Activated CD4-positive, alpha-beta T cell treated with anti-CD3 and anti-CD28 coated beads for 36 hours (primary cell): Measurements from ENCODE around the gene PTPRT. TPM values are rescaled to one million over a fixed set of nuclear protein-coding genes. Genes with fewer than 3 reads are reported as not detected.

ENCODE experiments used
- ATAC-seq: fragments of 200-7000 bp; cut with Tn5 transposase; one replicate; pipeline ENCODE4 v1.10.0; 2021; ENCODE audit warnings: mild to moderate bottlenecking, moderate library complexity
- CTCF ChIA-PET: fragments of 350-600 bp; sonication (Branson Sonifier 250); formaldehyde crosslinking; loops from one replicate; lab custom pipeline; 2021; ENCODE audit warnings: antibody characterized with exemption; lab: Charles Lee
- POLR2A ChIA-PET: fragments of 350-600 bp; sonication (Branson Sonifier 250); formaldehyde crosslinking; loops from one replicate; lab custom pipeline; 2021; ENCODE audit warnings: antibody characterized with exemption, inconsistent platforms; lab: Charles Lee
- DNase-seq: peaks from one replicate; pipeline ENCODE4 v3.0.0-alpha.2; 2020
- H3K27ac Mint-ChIP-seq: one replicate; pipeline ENCODE4 v1.8.0; 2021; ENCODE audit warnings: mixed read lengths
- H3K27me3 Mint-ChIP-seq: one replicate; pipeline ENCODE4 v1.8.0; 2021; ENCODE audit warnings: mixed read lengths
- H3K36me3 Mint-ChIP-seq: one replicate; pipeline ENCODE4 v1.8.0; 2021; ENCODE audit warnings: low read depth, mixed read lengths
- H3K4me1 Mint-ChIP-seq: one replicate; pipeline ENCODE4 v1.8.0; 2021; ENCODE audit warnings: mixed read lengths
- H3K4me3 Mint-ChIP-seq: one replicate; pipeline ENCODE4 v1.8.0; 2021; ENCODE audit warnings: mild to moderate bottlenecking, moderate library complexity, mixed read lengths
- H3K9me3 Mint-ChIP-seq: one replicate; pipeline ENCODE4 v1.8.0; 2021; ENCODE audit warnings: low read depth, mixed read lengths
- intact Hi-C, 2 experiments: fragments of 100-400 bp; cut with DNase I in 1 of 2; cut with micrococcal nuclease in 1 of 2; formaldehyde crosslinking; loops; one replicate each; pipeline versions ENCODE4 v1.14.2 to v1.15.1; 2022 to 2024; cut with DNase I, micrococcal nuclease
- total RNA-seq, 2 experiments: library from RNA; stranded (reverse); gene quantifications; one replicate each; pipeline ENCODE4 v1.2.3, GENCODE V29; 2021

Gene PTPRT
- total RNA-seq, 2 experiments from 2014 or later: not detected

DNA sequence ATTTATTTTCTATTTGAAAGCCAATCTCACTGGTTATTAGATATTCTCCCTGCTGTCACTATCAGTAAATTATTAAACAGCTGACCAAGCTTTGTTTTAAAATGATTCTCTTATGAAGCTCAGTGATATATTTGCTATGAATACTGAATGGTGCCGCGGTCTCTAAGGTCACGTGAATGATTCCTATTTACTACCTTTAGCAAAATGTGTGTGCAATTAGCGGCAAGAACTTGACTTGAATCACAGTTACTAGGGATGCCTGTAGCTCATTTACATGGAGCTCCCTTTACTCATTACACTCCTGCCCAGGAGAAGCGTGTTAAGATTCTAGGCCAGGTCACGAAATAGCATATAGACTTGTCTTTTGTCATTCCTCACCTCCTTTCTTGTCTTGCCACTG, 12.4 kb upstream of the PTPRT start:
- no peaks in the 10 kb centered on the region for H3K4me1 Mint-ChIP-seq
- POLR2A ChIA-PET: no interaction called here
- peaks cover under 1% of the 10 kb centered on the region for H3K27me3 Mint-ChIP-seq
- DNase-seq: no peak
- intact Hi-C loops: no loop called here
- no peaks in the 10 kb centered on the region for H3K36me3 Mint-ChIP-seq
- no peak overlapping the region for H3K27ac Mint-ChIP-seq
- no peak overlapping the region for H3K4me3 Mint-ChIP-seq
- ATAC-seq: no peak
- H3K9me3 Mint-ChIP-seq: peaks cover 2% of the 10 kb centered on the region
- CTCF ChIA-PET: interaction anchor here (0.6 to 1.9 kb wide), 3 partner anchors 15 to 103 kb away, joined by 3 to 5 read pairs (median 3); no protein-coding TSS in a partner anchor

GRCh38 chr20:43198607-43199006, 8.9 kb upstream of the PTPRT start:
- DNase-seq (no peak), ATAC-seq (no peak)
- Mint-ChIP-seq H3K4me3 (no peak overlapping the region), H3K27me3 (peaks cover 3% of the 10 kb centered on the region), H3K4me1 (no peaks in the 10 kb centered on the region), H3K9me3 (no peaks in the 10 kb centered on the region), H3K36me3 (no peaks in the 10 kb centered on the region), H3K27ac (no peak overlapping the region)
- ChIA-PET POLR2A (no interaction called here), CTCF (interaction anchor here (0.6 kb wide), 1 partner anchor 29 kb away, joined by 4 read pairs; no protein-coding TSS in a partner anchor)
- intact Hi-C loops: no loop called here

DNA sequence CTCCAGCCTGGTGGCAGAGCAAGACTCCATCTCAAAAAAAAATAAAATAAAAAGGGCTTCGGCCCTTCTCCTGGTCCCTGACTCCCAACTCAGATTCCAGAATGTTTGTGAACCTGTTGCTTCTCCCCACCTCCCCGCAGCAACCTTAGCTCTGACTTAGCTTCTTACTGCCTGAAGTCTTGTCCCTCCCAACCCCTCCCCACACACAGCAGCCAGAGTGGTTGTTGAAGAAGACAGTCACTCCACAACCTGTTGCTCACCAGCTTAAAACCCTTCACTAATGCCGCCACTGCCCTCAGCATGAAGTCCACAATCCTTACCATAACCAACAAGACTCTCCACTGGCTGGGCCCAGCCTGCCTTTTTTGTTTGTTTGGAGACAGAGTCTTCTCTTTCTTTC, 6.5 kb upstream of the PTPRT start:
- no peak overlapping the region for H3K27ac Mint-ChIP-seq
- ATAC-seq (no peak), DNase-seq (no peak)
- peaks cover 11% of the 10 kb centered on the region for H3K27me3 Mint-ChIP-seq
- no peaks in the 10 kb centered on the region for H3K4me1 Mint-ChIP-seq
- POLR2A ChIA-PET: no interaction called here
- intact Hi-C loops: no loop called here
- no peak overlapping the region for H3K4me3 Mint-ChIP-seq
- CTCF ChIA-PET: interaction anchor here (0.7 kb wide), 1 partner anchor 805 kb away, joined by 3 read pairs; no protein-coding TSS in a partner anchor
- no peaks in the 10 kb centered on the region for H3K9me3 Mint-ChIP-seq
- no peaks in the 10 kb centered on the region for H3K36me3 Mint-ChIP-seq

- Mint-ChIP-seq H3K4me3 (no peak overlapping the region), H3K27me3 (peaks cover 22% of the 10 kb centered on the region), H3K36me3 (no peaks in the 10 kb centered on the region), H3K27ac (no peak overlapping the region), H3K9me3 (no peaks in the 10 kb centered on the region), H3K4me1 (no peaks in the 10 kb centered on the region)
- CTCF ChIA-PET: no interaction called here
- POLR2A ChIA-PET: no interaction called here
- intact Hi-C loops: loop anchor here in 1 of 2 experiments (5.0 kb wide), 1 partner anchor 213 kb away; no protein-coding TSS in a partner anchor
- no peak for DNase-seq
- ATAC-seq: no peak
Observed at GRCh38 chr20:43194137-43194536, 4.4 kb upstream of the PTPRT start.

DNA sequence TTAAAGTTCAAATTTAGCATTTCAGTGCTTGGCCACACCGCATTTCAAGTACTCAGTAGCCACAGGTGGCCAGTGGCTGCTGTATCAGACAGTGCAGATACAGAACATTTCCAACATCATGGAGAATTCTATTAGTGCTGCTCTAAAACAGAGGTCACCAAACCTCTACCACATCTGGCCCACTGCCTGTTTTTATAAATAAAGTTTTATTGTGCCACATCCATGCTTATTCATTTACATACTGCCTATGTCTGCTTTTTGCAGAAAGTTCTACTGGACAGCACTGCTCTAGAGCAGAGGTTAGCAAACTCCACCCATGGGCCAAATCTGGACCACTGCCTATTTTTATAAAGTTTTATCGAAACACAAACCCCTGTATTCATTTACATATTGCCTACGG, 3.7 kb upstream of the PTPRT start:
- intact Hi-C loops: loop anchor here in 1 of 2 experiments (5.0 kb wide), 1 partner anchor 214 kb away; no protein-coding TSS in a partner anchor
- no peak for ATAC-seq
- Mint-ChIP-seq H3K27ac (no peak overlapping the region), H3K27me3 (peaks cover 26% of the 10 kb centered on the region), H3K9me3 (no peaks in the 10 kb centered on the region), H3K4me1 (peaks cover under 1% of the 10 kb centered on the region), H3K36me3 (no peaks in the 10 kb centered on the region), H3K4me3 (no peak overlapping the region)
- CTCF ChIA-PET: no interaction called here
- POLR2A ChIA-PET: no interaction called here
- no peak for DNase-seq

- CTCF ChIA-PET: interaction anchor here (0.7 to 1.1 kb wide), 3 partner anchors 12 to 1002 kb away, joined by 3 read pairs; no protein-coding TSS in a partner anchor
- no peak overlapping the region for H3K4me3 Mint-ChIP-seq
- peak; percentile 49 for DNase-seq
- no peak for ATAC-seq
- H3K4me1 Mint-ChIP-seq: peaks cover 4% of the 10 kb centered on the region
- POLR2A ChIA-PET: no interaction called here
- H3K36me3 Mint-ChIP-seq: no peaks in the 10 kb centered on the region
- intact Hi-C loops: loop anchor here in 1 of 2 experiments (5.0 kb wide), 1 partner anchor 215 kb away; no protein-coding TSS in a partner anchor
- H3K9me3 Mint-ChIP-seq: no peaks in the 10 kb centered on the region
- no peak overlapping the region for H3K27ac Mint-ChIP-seq
- peaks cover 37% of the 10 kb centered on the region for H3K27me3 Mint-ChIP-seq
Observed at GRCh38 chr20:43191946-43192863, 2.5 kb upstream of the PTPRT start.

- Mint-ChIP-seq H3K27ac (no peak overlapping the region), H3K27me3 (peaks cover 42% of the 10 kb centered on the region), H3K9me3 (no peaks in the 10 kb centered on the region), H3K4me3 (no peak overlapping the region), H3K36me3 (no peaks in the 10 kb centered on the region), H3K4me1 (peaks cover 4% of the 10 kb centered on the region)
- ATAC-seq (no peak), DNase-seq (no peak)
- intact Hi-C loops: loop anchor here in 1 of 2 experiments (5.0 kb wide), 1 partner anchor 216 kb away; no protein-coding TSS in a partner anchor
- CTCF ChIA-PET: interaction anchor here (0.7 to 1.1 kb wide), 2 partner anchors 10 to 1001 kb away, joined by 3 read pairs; no protein-coding TSS in a partner anchor
- POLR2A ChIA-PET: no interaction called here
Observed at GRCh38 chr20:43191143-43191542, 1.4 kb upstream of the PTPRT start.

GRCh38 chr20:43190332-43190953, 737 bp upstream of the PTPRT start:
- ChIA-PET POLR2A (no interaction called here), CTCF (interaction anchor here (0.7 kb wide), 1 partner anchor 9 kb away, joined by 3 read pairs; no protein-coding TSS in a partner anchor)
- no peak for DNase-seq
- Mint-ChIP-seq H3K9me3 (no peaks in the 10 kb centered on the region), H3K4me3 (no peak overlapping the region), H3K4me1 (peaks cover 4% of the 10 kb centered on the region), H3K36me3 (no peaks in the 10 kb centered on the region), H3K27me3 (peaks cover 42% of the 10 kb centered on the region), H3K27ac (no peak overlapping the region)
- intact Hi-C loops: loop anchor here in 1 of 2 experiments (5.0 kb wide), 1 partner anchor 217 kb away; no protein-coding TSS in a partner anchor
- ATAC-seq: no peak

GRCh38 chr20:43188861-43189553, 699 bp downstream of the PTPRT start:
- POLR2A ChIA-PET: no interaction called here
- CTCF ChIA-PET: interaction anchor here (0.7 to 1.5 kb wide), 3 partner anchors 36 to 1454 kb away, joined by 3 to 4 read pairs (median 3); no protein-coding TSS in a partner anchor
- Mint-ChIP-seq H3K27ac (no peak overlapping the region), H3K4me1 (peaks cover 4% of the 10 kb centered on the region), H3K27me3 (peaks cover 46% of the 10 kb centered on the region), H3K4me3 (no peak overlapping the region), H3K36me3 (no peaks in the 10 kb centered on the region), H3K9me3 (no peaks in the 10 kb centered on the region)
- DNase-seq (no peak), ATAC-seq (no peak)
- intact Hi-C loops: loop anchor here (5.0 to 10.0 kb wide), 2 partner anchors 218 to 1234 kb away; no protein-coding TSS in a partner anchor

- H3K27me3 Mint-ChIP-seq: peaks cover 44% of the 10 kb centered on the region
- no peaks in the 10 kb centered on the region for H3K36me3 Mint-ChIP-seq
- H3K4me1 Mint-ChIP-seq: peaks cover 4% of the 10 kb centered on the region
- no peak overlapping the region for H3K4me3 Mint-ChIP-seq
- DNase-seq (no peak), ATAC-seq (no peak)
- ChIA-PET POLR2A (no interaction called here), CTCF (interaction anchor here (0.7 to 1.5 kb wide), 4 partner anchors 14 to 1453 kb away, joined by 3 to 5 read pairs (median 4); no protein-coding TSS in a partner anchor)
- intact Hi-C loops: loop anchor here (5.0 to 10.0 kb wide), 2 partner anchors 219 to 1233 kb away; no protein-coding TSS in a partner anchor
- H3K9me3 Mint-ChIP-seq: no peaks in the 10 kb centered on the region
- no peak overlapping the region for H3K27ac Mint-ChIP-seq
Observed at GRCh38 chr20:43188234-43188653, 1.5 kb downstream of the PTPRT start.
